Astrocyte of the hippocampus (primary cell): ENCODE results near the gene EVA1B.
A peak's percentile ranks its signal among the peaks of the same experiment; 100 is the strongest.

Experiments used
- DNase-seq: peaks from one replicate; pipeline ENCODE4 v3.0.0; 2011; ENCODE audit warnings: low read depth, low spot score

The EVA1B gene

GRCh38 chr1:36320291-36320761 is 3.1 kb downstream of the EVA1B start:
- DNase-seq, result no peak

GRCh38 chr1:36309397-36309796 is 14.0 kb downstream of the EVA1B start:
- DNase-seq, result no peak

DNA sequence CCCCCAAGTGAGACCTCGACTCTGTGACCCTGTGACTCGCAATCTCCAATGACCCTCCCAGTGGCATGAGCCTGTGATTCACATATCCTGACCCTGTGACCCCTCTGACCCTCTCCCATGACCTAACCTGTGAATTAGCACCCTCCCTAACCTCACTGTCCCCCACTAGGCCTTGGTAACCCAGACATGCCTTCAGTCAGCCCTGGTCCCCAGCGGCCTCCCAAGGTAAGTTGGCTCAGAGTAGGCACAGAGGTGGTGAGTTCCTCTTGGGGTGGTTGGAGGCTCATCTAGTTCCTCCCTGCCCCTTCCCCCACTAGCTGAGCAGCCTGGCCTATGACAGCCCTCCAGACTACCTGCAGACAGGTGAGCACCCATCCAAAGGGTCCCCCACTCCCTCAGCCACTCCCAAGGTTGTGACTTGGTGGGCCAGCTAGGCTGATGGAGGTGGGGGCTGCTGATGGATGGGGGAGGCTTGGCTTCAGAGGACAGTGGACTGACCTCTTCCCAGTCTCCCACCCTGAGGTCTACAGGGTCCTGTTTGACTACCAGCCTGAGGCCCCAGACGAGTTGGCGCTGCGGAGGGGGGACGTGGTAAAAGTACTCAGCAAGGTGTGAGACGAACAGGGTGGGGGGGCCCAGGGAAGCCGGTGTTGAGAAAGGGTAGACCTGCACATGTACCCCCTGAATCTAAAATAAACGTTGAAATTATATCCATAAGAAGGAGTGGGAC is 15.7 kb downstream of the EVA1B start:
- no peak for DNase-seq

DNA sequence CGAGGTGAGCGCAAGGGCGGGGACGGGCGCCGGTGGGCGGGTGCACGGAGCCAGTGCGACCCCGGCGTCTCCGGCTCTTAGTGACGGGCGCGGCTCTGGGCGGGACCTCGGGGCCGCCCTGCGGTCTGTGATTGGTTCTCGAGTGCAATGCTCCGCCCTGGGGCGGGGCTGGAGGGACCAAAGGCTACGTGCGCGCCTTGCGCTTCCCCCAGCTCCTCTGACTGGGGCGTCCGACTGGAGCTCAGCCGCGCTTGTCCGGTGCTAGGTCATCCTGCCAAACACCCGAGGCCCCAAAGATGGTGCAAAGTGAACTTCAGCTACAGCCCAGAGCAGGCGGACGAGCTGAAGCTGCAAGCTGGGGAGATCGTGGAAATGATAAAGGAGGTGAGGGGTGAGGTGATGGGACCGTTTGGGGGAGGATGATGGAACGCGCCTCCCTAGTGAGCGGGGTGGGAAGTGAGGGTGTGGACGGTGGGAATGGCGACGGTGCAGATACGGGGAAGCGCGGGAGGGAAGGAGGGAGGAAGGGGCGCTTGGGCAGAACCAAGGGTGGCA is 16.5 kb downstream of the EVA1B start:
- DNase-seq, result peak; percentile 98

DNA sequence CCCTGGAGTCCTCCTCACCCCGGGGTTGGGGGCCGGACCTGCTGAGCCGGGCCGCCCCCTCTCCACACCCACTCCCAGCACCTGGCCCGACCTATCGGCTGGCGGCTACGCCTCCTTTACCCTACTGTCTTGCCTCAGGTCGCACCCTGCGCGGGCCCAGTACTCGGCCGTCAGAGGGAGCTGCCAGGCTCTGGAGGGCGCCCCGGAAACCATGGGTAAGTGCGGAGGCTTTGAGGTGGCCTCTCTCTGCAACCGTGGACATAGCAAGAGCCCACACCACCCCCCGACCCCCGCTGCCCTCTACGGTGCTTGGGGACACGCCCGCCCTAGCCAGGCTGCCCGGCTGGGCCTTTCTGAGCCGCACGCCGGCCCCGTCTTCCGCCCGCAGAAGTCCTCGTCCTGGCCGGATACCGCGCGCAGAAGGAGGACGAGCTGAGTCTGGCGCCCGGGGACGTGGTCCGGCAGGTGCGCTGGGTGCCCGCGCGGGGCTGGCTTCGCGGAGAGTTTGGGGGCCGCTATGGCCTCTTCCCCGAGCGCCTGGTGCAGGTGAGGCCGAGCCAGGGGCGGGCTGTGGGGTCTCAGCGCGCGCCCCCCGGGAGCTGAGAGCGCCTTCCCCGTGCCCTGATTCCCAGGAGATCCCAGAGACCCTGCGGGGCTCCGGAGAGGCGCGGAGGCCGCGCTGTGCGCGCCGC is 17.1 kb downstream of the EVA1B start, which contains the start of gene SH3D21:
Gene SH3D21, plus strand, starts transcription at position 159 of the 692 bp plus-strand sequence. Its CDS starts 53 bp downstream, at position 212.
- peak; percentile 48 for DNase-seq

GRCh38 chr1:36305915-36306209 is 17.6 kb downstream of the EVA1B start:
- DNase-seq, result no peak

DNA sequence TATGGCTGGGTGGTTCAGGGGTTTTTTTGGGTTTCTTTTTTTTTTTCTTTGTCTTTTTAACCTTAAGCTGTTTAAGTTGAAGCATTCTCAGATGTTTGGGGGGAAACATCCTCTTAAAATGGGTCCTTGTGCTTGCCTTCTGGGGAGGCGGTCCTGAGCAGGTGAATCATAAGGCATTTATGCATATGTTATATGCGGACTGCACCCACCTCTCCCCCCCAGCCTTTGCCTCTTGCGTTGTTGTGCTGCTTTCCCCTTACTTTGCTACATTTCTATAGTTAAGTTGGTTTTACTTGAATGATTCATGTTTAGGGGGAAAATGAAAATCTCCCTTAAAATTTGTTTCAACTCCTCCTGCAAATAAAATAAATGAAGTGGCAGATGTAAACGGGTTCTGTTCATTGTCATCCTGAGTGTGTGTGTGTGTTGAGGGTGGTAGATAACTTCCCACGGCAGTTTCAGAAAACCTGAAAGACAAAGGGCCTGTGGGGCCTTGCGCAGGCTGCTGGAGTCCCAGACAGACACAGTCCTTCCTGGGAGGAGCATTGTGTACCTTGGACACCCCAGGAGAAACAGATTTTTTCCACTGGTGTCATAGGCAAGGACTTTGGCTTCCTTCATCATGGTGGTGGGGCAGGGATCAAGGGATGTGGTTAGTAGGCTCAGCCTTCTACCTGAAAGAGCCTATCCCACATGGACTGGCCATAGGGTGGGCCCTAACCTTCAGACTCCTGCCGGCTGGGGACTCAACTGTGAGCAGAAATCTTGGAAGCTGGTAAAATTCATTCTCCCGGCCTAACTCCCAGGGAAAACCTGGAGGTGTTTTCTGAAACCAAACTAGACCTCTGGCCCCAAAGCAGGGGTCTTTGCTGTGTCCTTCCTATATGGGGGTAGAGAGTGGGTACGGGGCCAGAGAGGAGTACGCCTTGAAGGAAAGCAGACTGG is 18.2 kb downstream of the EVA1B start:
- no peak for DNase-seq

DNA sequence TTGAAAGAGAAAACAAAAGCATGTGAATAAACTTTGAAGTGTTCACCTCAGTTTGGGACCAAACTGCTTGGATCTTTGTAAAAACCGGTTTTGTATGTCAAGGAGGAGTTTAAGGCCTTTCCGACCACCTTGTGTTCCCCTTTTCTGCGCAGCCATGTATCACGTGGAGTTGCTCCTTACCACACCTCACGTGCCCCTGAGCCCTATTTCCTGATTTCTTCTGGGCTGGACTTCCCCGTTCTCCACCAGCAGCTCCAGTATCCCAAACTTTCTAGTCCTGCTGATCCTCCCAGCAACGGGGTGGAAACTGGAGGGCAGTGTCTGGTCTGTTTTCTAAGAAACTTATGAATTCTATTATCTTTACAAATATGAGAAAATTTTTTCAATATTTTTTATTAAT is 18.9 kb downstream of the EVA1B start:
- DNase-seq, result no peak

- no peak for DNase-seq
Observed at GRCh38 chr1:36303650-36304360, 19.6 kb downstream of the EVA1B start.

GRCh38 chr1:36303244-36303643 is 20.2 kb downstream of the EVA1B start:
- DNase-seq, result no peak

DNA sequence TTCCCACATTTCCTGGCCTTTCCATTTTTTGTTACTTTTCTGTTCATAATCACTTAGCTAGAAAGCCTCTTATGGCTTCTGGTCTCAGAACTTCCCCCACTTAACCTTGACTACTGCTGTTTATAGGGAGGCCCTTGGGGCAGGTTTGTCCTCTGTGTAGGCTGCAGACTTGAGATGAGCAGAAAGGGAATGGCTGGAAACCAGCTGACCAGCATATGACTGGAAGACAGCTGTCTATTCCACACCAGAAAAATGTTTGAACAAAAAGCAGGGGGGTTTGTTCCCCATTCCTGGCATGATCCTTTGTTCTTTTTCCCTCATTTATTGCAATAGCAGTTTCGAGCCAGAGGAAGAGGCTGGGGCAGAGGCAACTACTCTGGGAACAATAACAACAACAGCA is 22.2 kb downstream of the EVA1B start:
- DNase-seq, result no peak

- DNase-seq, result no peak
Observed at GRCh38 chr1:36300526-36300925, 22.9 kb downstream of the EVA1B start.

DNA sequence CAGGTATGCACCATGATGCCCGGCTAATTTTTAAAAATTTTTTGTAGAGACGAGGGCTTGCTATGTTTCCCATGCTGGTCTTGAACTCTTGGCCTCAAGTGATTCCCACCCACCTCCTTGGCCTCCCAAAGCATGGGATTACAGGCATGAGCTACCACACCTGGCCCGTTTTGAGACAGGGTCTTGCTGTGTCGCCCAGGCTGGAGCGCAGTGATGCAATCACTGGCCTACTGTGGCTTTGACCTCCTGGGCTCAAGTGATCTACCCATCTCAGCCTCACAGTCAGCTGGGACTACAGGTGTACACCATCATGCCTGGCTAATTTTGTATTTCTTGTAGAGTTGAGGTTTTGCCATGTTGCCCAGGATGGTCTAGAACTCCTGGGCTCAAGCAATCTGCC is 24.8 kb downstream of the EVA1B start:
- no peak for DNase-seq

- no peak for DNase-seq
Observed at GRCh38 chr1:36297062-36297461, 26.4 kb downstream of the EVA1B start.

- no peak for DNase-seq
Observed at GRCh38 chr1:36295390-36295789, 28.1 kb downstream of the EVA1B start.

GRCh38 chr1:36287595-36287994 is 35.9 kb downstream of the EVA1B start:
- DNase-seq, result no peak

DNA sequence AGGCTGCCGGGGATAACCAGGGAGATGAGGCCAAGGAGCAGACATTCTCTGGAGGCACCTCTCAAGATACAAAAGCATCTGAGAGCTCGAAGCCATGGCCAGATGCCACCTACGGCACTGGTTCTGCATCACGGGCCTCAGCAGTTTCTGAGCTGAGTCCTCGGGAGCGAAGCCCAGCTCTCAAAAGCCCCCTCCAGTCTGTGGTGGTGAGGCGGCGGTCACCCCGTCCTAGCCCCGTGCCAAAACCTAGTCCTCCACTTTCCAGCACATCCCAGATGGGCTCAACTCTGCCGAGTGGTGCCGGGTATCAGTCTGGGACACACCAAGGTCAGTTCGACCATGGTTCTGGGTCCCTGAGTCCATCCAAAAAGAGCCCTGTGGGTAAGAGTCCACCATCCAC is 36.6 kb downstream of the EVA1B start:
- DNase-seq, result no peak

DNA sequence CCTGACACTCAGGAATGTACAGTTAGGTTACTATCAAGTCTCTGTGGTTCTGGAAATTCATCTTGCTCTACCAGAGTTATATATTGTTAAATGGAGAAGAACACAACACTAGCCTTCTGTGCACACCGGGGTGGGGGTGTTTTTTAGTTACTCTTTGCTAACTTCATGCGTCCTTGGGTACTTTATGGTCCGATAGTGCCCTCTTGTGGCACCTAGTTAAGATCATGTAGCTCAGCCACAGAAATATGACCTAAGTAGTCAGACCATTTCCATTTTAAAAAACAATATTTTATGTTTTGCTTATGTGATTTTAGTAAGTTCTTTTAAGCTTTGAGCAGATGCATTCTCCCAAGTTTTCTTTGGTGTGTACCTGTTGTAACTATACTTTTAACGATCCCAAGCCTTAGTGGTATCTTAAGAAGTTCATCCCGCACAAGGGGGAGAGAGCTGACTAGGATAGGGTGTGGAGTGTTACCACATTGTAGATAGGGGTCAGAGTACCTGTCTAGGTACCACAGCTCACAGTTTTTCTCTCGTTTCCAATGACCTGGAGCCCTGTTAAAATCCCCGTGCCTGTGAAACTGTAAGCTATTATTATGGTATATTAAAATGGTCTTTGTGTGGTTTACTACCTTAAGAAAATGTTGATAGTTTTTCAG is 37.9 kb downstream of the EVA1B start:
- peak; percentile 91 for DNase-seq

DNA sequence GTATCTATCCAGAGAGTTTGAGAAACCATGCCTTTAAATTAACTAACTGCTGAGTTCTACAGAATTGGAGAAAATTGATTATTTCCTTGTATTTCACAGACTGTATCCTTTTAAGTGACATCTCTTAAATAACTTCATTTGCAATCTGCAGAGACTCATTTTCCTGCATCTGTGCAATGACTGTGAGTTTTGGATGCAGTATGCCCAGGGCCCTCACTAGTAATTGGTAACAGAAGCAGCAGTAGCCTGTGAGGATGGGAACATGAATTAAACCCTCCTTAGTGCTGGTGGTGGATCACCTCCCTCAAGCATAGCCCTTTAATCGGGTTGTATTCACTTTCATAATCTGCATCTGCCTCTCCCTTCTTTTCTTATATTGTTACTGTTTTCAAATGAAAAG is 38.9 kb downstream of the EVA1B start:
- DNase-seq, result no peak

- no peak for DNase-seq
Observed at GRCh38 chr1:36284061-36284460, 39.4 kb downstream of the EVA1B start.
